CD4-positive, alpha-beta T cell treated with Interleukin-17A for 4 hours (primary cell): ENCODE measurements around the gene DDX21.
"Not testable (repeated sequence)": the region's sequence is repeated elsewhere in the genome, so short reads cannot be mapped to it uniquely, and the experiment has no call there.

ENCODE experiments used
- DNase-seq: peaks from one replicate; pipeline ENCODE4 v3.0.0-alpha.2; 2020; ENCODE audit warnings: mixed read lengths

Gene DDX21

DNA sequence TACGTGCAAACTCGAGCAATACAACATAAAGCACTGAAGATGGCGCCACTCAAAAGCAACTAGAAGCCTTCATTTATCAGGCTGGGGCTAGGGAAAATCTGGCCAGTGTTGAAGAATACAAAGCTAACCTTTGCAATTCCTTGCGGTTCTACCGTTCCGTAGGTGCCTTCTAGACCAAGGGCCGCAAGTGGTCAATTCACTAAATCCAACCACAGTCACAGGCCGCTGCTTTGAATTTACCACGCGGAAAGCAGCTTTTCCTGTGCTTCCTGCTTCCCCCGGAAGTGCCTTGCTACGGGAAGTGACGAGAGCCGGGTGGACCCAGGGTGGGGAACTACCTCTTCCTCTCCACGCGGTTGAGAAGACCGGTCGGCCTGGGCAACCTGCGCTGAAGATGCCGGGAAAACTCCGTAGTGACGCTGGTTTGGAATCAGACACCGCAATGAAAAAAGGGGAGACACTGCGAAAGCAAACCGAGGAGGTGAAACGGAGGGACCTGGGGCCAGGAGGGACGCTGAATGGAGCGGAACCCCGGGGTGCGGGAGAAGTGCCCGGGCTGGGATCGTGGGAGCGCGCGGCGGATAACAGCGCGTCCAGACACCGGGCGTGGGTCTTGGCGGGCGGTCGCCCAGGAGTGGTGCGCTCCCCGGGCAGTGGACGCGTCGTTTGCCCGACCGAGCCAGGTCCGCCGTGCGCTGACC, at the start of gene DDX21:
Gene DDX21, plus strand, starts transcription at position 339 of the 701 bp plus-strand sequence. Its CDS starts 56 bp downstream, at position 395.
- DNase-seq: peak; percentile 87

DNA sequence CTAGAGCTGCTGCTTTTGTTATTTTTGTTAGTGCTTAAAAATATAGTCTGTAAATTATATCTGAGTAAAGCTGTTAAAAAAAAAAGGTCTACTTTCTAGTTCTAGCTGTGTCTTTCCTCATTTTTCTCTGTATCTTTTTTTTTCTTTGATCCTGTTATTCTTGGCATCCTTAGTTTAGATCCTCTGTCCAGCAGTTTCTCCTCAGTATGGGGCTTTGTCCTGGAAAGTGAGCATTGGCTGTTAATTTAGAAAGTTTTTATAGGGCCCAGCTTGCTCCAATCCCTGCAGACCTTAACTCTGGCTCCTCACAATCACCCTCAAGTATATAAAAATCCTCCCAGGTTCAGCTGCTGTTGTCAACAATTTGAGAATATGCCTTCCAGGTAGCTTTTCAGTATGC, 31.4 kb upstream of the DDX21 start:
- no peak for DNase-seq

DNA sequence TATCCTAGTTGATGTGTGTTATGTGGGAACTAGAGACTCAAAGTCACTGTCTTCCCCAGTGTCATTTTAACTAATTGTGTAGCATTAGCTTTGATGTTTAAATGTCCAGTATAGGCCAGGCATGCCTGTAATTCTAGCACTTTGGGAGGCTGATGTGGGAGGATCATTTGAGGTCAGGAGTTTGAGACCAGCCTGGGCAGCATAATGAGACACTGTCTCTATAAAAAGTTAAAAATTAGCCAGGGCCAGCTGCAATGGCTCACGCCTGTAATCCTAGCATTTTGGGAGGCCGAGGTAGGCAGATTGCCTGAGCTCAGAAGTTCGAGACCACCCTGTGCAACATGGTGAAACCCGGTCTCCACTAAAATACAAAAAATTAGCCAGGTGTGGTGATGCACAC, 30.5 kb upstream of the DDX21 start:
- DNase-seq: no peak

DNA sequence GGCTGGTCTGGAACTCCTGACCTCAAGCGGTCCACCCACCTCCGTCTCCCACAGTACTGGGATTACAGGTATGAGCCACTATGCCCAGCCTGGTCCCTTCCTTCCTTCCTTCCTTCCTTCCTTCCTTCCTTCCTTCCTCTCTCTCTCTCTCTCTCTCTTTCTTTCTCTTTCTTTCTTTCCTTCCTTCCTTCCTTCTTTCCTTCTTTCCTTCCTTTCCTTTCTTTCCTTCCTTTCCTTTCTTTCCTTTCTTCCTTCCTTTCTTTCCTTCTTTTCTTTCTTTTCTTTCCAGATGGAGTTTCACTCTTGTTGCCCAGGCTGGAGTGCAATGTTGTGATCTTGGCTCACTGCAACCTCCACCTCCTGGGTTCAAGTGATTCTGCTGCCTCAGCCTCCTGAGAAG, 26.8 kb upstream of the DDX21 start:
- DNase-seq: not testable (repeated sequence)

DNA sequence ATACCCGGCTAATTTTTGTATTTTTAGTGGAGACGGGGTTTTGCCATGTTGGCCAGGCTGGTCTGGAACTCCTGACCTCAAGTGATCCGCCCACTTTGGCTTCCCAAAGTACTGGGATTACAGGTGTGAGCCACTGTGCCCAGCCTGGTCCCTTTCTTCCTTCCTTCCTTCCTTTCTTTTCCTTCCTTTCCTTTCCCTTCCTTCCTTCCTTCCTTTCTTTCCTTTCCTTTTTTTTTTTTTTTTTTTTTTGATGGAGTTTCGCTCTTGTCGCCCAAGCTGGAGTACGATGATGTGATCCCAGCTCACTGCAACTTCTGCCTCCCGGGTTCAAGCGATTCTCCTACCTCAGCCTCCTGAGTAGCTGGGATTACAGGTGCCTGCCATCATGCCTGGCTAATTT, 26.1 kb upstream of the DDX21 start:
- not testable (repeated sequence) for DNase-seq

DNA sequence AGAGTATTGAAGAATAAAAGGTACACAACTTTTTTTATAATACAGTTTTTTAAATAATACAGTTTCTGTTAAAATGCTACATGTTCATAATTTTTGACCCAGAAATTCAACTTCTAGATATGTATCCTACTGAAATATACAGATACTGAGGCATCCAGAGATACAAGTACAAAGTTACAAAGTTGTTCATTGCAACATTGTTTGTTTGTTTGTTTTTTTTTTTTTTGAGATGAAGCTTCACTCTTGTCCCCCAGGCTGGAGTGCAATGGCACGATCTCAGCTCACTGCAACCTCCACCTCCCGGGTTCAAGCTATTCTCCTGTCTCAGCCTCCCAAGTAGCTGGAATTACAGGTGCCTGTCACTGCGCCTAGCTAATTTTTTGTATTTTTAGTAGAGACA, 23.1 kb upstream of the DDX21 start:
- not testable (repeated sequence) for DNase-seq

DNA sequence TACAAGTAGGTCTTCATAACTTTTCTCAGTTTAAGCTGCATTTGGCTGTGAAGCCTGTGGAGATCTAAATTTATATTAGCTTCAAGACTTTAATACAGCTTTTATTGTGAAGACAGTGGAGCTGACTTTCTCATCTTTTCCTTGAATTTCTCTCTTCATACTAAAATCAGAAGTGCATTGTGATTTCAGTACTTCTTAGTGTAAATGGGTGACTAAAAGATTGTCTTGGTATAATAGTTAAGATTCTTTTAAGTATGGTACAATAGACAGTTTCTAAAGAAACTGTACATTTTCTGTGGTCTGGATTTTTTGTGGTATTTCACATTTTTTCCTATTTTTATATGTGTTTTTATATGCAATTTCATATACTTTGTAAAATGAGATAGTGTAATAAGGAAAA, 21.0 kb upstream of the DDX21 start:
- no peak for DNase-seq

DNA sequence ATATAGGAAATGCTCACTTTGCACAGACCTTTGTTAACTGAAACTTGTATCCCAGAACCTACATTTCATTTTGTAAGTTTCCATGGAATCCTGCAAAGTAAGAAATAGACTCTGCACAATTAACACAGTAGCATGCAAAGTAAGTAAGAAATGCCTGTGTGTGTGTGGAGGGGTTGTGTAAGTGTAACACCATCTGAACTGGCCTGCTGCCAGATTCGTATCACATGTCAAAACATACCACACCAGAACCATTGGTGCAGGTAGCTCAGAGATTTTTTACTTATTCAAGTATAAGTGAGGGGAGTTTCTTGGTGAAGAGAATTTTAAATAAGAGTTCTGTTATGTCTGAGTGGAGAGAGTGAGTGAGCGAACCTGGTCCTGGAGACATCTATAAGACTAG, 17.9 kb upstream of the DDX21 start:
- DNase-seq: no peak

DNA sequence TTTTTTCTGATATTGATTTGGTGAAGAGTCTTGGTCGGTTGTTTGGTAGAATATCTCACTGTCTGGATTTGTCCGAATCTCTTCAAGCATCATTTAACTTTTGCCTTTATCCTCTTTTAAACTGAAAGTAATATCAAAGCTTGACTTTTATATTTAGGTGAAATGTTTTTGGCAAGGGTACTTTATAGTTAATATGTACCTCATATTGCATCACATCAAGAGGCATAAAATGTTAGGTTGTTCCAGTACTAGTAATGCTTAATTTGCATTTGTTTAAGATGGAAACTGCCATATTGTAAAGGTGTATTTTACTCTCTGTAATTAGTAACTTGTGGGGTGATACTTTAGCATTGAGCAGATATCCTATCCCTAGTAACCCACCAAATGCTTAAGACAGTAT, 17.1 kb upstream of the DDX21 start:
- DNase-seq: no peak

DNA sequence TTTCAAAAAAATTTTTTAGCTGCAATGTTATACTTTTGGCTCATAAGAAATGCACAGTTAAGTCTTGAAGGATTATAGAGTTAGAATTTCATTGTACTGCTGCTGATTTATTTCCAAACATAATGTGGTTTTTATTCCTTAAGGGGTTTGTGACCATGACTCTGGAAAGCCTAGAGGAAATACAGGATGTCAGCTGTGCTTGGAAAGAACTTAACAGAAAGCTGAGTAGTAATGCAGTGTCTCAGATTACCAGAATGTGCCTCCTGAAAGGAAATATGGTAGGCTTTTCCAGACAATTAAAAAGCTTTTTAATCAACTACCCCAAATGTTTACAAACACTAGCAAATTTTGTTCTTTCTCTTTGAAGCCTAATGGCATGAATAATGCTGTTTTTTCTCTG, 15.1 kb upstream of the DDX21 start:
- DNase-seq: not testable (repeated sequence)

DNA sequence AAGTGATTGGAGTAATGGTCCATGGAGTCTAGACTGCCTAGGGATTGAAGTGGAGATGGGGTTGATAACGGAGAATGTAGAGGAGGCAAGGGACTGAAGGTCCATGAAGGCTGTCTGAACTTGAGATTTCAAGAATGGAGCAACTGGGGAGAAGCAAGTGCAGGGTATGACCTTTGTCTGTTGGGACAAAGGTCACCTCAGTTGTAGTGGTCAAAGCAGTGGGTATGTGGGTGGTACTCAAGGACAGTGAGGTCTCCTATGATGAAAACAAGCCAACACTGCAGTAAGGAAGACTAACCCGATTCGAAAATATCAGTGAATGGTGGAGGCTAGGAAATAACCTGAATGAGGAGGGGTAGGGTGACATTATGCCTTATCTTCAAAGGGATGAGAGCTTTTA, 5.4 kb upstream of the DDX21 start:
- DNase-seq: no peak

DNA sequence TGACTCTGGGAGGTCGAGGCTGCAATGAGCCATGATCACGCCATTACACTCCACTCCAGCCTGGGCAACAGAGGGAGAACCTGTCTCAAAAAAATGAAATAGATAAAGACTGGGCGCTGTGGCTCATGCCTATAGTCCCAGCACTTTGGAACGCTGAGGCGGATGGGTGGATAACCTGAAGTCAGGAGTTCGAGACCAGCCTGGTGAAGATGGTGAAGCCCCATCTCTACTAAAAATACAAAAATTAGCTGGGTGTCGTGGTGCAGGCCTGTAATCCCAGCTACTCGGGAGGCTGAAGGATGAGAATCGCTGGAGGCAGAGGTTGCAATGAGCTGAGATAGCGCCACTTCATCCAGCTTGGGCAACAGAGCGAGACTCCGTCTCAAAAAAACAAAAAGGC, 1.1 kb upstream of the DDX21 start:
- no peak for DNase-seq

DNA sequence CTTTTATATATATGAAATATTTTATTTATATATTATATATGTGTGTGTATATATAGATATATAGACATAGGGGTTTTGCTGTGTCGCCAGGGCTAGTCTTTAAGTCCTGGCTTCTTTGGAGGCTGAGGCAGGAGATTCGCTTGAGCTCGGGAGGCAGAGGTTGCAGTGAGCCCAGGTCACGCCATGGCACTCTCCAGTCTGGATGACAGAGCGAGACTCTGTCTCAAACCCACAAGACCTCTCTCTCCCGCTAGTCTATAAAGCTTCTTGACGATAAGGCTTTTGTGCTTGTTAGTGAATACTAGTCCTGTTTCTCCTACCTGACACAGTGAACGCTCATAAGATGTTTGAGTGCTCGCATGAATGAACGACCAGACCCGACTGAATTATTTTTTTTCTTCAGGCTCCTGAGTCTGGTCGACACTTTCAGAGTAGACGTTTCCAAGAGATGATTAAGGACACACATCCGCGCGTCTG, 577 bp upstream of the DDX21 start:
- DNase-seq: no peak

DNA sequence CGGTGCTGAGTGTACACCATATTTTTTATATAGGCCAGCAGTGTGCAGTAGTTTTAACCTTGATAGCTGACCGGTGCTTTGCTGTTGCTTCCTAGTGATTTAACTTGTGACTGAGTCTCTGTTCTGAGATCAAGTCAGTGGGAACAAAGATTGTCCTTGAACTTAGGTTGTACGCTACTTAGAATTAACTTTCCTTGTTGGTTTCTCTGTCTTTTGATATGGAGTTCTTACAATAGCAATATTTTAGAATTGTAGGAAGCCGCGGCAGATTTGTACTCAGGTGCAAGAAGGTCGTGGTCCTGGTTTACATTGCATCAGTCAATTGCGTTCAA, 1.3 kb downstream of the DDX21 start:
- DNase-seq: no peak

DNA sequence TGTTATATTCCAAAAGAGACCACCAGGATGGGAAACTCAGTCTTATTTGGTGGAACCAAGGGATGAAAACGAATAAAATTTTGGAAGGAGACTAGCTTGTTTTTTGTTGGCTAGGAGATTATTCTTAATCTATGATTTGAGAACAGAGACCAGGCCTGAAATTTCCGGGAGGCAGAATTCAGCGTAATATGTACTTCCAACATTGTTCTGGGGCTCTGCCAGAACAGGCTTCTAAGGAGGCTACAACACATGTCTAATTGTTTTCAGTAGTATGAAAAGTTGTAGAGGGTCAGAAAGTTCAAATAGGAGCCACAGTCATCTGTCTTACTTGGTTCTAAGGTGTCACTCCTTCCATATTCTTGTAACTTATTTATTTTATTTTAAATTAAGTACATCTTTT, 1.7 kb downstream of the DDX21 start:
- no peak for DNase-seq

DNA sequence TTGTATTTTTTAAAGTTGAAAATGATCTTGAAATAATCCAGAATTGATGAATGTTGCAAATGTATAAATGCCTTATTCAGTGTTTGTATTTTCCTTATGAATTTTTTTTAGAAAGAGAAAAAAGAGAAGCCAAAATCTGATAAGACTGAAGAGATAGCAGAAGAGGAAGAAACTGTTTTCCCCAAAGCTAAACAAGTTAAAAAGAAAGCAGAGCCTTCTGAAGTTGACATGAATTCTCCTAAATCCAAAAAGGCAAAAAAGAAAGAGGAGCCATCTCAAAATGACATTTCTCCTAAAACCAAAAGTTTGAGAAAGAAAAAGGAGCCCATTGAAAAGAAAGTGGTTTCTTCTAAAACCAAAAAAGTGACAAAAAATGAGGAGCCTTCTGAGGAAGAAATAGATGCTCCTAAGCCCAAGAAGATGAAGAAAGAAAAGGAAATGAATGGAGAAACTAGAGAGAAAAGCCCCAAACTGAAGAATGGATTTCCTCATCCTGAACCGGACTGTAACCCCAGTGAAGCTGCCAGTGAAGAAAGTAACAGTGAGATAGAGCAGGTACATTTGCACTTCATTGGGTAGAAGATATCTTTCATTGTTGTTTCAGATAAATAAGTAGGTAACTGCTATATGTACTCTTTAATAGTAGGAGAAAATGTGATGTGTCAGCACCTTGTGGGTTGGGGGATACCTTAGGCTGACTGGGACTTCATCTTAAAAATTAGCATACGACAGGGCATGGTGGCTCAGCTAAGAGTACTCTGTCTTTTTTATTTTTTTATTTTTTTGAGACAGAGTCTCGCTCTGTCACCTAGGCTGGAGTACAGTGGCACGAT, 3.9 kb downstream of the DDX21 start:
- DNase-seq: no peak

DNA sequence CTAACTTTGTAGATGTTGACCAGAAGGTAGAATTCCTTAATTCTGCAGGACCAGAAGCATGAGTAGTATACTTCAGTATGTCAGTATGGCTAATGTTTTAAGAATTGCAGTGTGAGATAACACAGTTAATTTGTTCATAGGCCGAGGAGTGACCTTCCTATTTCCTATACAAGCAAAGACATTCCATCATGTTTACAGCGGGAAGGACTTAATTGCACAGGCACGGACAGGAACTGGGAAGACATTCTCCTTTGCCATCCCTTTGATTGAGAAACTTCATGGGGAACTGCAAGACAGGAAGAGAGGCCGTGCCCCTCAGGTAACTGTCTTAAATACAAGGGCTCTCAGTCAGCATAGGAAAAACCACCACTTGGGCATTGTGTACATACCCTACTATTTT, 7.2 kb downstream of the DDX21 start:
- DNase-seq: no peak

DNA sequence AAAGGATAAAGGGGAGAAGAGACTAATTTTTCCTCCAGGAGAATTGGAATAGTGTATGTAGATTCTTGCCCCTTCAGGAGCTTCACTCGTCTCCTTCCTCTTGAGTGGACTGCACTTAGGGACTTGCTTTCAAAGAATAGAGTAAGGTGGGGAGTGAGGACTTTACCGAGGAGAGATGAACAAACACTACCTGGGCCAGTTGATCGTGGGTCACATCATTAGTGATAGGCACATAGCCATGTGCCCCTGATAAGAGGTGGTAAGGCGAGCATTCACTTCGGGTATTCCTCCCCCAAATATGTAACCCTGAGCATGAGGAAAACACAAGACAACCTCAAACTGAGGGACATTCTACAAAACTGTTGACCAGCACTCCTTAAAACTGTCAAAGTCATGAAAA, 18.0 kb downstream of the DDX21 start:
- no peak for DNase-seq

DNA sequence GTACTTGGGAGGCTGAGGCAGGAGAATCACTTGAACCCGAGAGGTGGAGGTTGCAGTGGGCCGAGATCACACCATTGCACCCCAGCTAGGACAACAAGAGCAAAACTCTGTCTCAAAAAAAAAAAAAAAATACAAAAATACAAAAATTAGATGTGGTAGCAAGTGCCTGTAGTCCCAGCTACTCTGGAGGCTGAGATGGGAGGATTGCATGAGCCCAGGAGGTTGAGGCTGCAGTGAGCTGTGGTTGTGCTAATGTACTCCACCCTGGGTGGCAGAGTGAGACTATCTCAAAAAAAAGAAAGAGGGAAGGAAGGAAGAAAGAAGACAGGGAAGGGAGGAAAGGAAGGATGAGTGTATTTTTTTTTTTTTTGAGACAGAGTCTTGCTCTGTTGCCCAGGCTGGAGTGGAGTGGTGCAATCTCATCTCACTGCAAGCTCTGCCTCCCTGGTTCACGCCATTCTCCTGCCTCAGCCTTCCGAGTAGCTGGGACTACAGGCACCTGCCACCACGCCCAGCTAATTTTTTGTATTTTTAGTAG, 20.0 kb downstream of the DDX21 start:
- DNase-seq: not testable (repeated sequence)

DNA sequence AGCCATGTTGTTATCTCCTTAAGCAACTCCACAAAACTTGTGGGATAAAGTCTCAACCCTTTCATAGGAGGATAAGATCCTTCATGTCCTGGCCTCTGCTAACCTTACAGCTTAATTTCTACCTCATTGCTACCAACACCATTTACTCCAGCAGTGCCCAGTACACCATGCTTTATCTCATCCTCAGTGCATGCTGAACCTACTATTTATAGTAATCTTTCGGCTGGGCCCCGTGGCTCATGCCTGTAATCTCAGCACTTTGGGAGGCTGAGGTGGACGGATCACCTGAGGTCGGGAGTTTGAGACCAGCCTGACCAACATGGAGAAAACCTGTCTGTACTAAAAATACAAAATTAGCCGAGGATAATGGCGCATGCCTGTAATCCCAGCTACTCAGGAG, 23.8 kb downstream of the DDX21 start:
- not testable (repeated sequence) for DNase-seq

DNA sequence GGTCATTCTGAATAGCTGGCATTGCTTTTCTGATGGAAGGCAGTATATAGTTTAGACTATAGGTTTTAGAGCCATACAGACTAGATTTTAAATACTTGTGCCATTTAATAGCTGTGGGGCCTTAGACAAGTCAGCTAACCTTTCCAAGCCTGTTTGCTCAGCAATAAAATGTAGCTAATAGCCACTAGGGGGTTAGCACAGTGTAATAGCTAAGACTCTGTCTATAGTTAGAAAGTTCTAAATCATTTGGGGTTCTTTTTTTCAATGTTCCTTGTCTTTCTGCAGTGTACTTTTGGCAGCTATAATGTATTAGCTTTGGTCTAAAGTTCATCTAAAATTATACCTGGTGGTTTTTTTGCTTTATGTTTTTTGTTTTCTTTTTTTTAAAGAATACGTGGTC, 25.1 kb downstream of the DDX21 start:
- no peak for DNase-seq

DNA sequence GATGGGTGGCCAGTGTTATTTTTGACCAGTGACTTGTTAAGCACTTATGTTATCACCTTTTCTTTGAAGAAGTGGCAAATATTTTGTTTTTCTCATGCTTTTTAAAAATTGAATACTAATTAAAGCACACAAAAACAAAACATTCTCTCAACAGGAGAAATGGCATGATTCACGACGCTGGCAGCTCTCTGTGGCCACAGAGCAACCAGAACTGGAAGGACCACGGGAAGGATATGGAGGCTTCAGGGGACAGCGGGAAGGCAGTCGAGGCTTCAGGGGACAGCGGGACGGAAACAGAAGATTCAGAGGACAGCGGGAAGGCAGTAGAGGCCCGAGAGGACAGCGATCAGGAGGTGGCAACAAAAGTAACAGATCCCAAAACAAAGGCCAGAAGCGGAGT, 26.4 kb downstream of the DDX21 start:
- no peak for DNase-seq

DNA sequence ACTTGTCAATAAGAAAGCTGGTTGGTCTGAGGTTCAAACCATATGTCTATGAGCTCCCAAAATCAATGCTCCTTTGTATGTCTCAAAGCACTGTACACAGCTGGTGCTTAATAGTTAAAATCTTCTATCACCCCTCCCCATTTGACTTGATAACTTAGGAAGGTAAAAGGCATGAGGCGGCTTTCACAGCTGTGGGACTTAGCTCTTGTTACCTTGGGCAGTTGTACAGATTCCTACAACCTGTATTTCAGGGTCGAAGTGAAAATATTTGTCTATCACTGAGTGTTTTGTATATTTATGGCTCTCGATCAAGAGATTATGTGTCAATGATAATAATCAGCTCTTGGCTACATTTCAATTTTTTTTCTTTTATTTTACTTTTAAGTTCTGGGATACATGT, 31.6 kb downstream of the DDX21 start:
- no peak for DNase-seq
